HepG2 (cell line): ENCODE measurements around the gene IER5L. TPM values are rescaled to one million over a fixed set of nuclear protein-coding genes. Genes with fewer than 3 reads are reported as not detected.

Experiments used
- EHMT2 ChIP-seq: fragments of 200-600 bp; sonication (generic); IDR thresholded peaks from 2 replicates; pipeline ENCODE4 v1.7.0; 2017; ENCODE audit warnings: antibody characterized with exemption, low read depth, low read length, borderline replicate concordance
- KLF16 ChIP-seq, 2 experiments: sonication (generic) in 1 of 2; formaldehyde crosslinking in 1 of 2; IDR thresholded peaks; 2 replicates each; pipeline versions ENCODE4 v1.6.1 to v1.8.0; 2016 to 2023; ENCODE audit warnings: missing genetic modification reagents in 2 of 2, missing compliant biosample characterization in 1 of 2
- SOX6 ChIP-seq, 2 experiments: fragments of 450-650 bp in 1 of 2; sonication (generic) in 1 of 2; formaldehyde crosslinking in 1 of 2; IDR thresholded peaks; 2 replicates each; pipeline versions ENCODE4 v1.4.0 to v1.6.1; 2017 to 2020; ENCODE audit warnings: antibody characterized with exemption in 1 of 2, mild to moderate bottlenecking in 1 of 2, missing genetic modification reagents in 1 of 2
- ZFY ChIP-seq: sonication (generic); formaldehyde crosslinking; IDR thresholded peaks from 2 replicates; pipeline ENCODE4 v1.4.0; 2020; ENCODE audit warnings: missing genetic modification reagents
- ZNF17 ChIP-seq: sonication (generic); formaldehyde crosslinking; IDR thresholded peaks from 2 replicates; pipeline ENCODE4 v1.5.0; 2020; ENCODE audit warnings: mild to moderate bottlenecking, missing genetic modification reagents
- ZNF264 ChIP-seq: sonication (generic); formaldehyde crosslinking; IDR thresholded peaks from 2 replicates; pipeline ENCODE4 v1.4.0; 2020; ENCODE audit warnings: missing genetic modification reagents
- ZNF607 ChIP-seq: sonication (generic); formaldehyde crosslinking; IDR thresholded peaks from 2 replicates; pipeline ENCODE4 v1.5.1; 2020; ENCODE audit warnings: missing genetic modification reagents, mild to moderate bottlenecking, borderline replicate concordance
- ZNF615 ChIP-seq: sonication (generic); formaldehyde crosslinking; IDR thresholded peaks from 2 replicates; pipeline ENCODE4 v1.5.0; 2020; ENCODE audit warnings: mild to moderate bottlenecking, missing genetic modification reagents, borderline replicate concordance
- ZUFSP ChIP-seq: sonication (generic); formaldehyde crosslinking; IDR thresholded peaks from 2 replicates; pipeline ENCODE4 v1.9.0; 2021; ENCODE audit warnings: missing genetic modification reagents, mild to moderate bottlenecking, borderline replicate concordance
- polyA plus RNA-seq, 8 experiments: library from polyadenylated mRNA; depleted of rRNA in 3 of 8; stranded (reverse) in 7 of 8; unstranded in 1 of 8; fragments of >200 nt; fragmentation: Illumina TruSeq in 4 of 8; extraction: Trizol in 4 of 8; gene quantifications; 2 replicates each; pipeline versions ENCODE4 v1.2.1 to v1.2.3, GENCODE V29; 2011 to 2016; ENCODE audit warnings: low read depth in 4 of 8, missing spikeins in 1 of 8, mixed read lengths in 1 of 8; ENCODE audit not compliant: insufficient read depth in 1 of 8
- total RNA-seq, 5 experiments: library from RNA; depleted of rRNA; stranded (reverse); fragments of >200 nt; fragmentation: Illumina TruSeq; extraction: Trizol; gene quantifications; 2 replicates each; pipeline ENCODE4 v1.2.3, GENCODE V29; 2016; ENCODE audit warnings: low read depth in 1 of 5
- TF ChIP-seq, protein P1 (sequence below): IDR thresholded peaks from 2 replicates; pipeline ENCODE4 v1.6.1; 2016; ENCODE audit warnings: low read depth, borderline replicate concordance
- TF ChIP-seq, protein P2 (sequence below): sonication (generic); formaldehyde crosslinking; IDR thresholded peaks from 2 replicates; pipeline ENCODE4 v1.4.0; 2020; ENCODE audit warnings: missing genetic modification reagents, mild to moderate bottlenecking, borderline replicate concordance
- TF ChIP-seq, protein P3 (sequence below): sonication (generic); formaldehyde crosslinking; IDR thresholded peaks from 2 replicates; pipeline ENCODE4; 2020; ENCODE audit warnings: missing genetic modification reagents, mild to moderate bottlenecking, borderline replicate concordance
- TF ChIP-seq, protein P4 (sequence below): sonication (generic); formaldehyde crosslinking; IDR thresholded peaks from 2 replicates; pipeline ENCODE4 v1.8.1; 2023; ENCODE audit warnings: missing genetic modification reagents, inconsistent platforms, borderline replicate concordance

The IER5L gene
- total and polyA plus RNA-seq, 2 of the 13 experiments (the other 11 are each of a cell fraction or from before 2014, with no cell fraction given), result 1.8 to 3.3 TPM

GRCh38 chr9:129175825-129176633, 2.0 kb downstream of the IER5L start (continued):
- TF ChIP-seq ZUFSP (CRISPR knock-in tag) (no peak), ZNF17 (CRISPR knock-in tag) (no peak), EHMT2 (no peak), ZNF615 (CRISPR knock-in tag) (no peak), ZNF607 (CRISPR knock-in tag) (no peak; the same call in 1 of the 2 replicates), ZNF264 (CRISPR knock-in tag) (0 out of 2 replicates have a peak, but pooled peaks have one; percentile 25), KLF16 (CRISPR knock-in tag; IDR thresholded peaks at IDR 0.05) (peak in 1 of 2 experiments; percentile 66; a peak in 1 of 4 replicates), SOX6 (IDR thresholded peaks at IDR 0.05) (no peak), SOX6 (CRISPR knock-in tag; IDR thresholded peaks at IDR 0.05) (peak; percentile 71), ZFY (CRISPR knock-in tag) (peak; percentile 8; the same call in 1 of the 2 replicates)
- TF ChIP-seq, protein P1, sequence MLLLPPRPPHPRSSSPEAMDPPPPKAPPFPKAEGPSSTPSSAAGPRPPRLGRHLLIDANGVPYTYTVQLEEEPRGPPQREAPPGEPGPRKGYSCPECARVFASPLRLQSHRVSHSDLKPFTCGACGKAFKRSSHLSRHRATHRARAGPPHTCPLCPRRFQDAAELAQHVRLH (CRISPR knock-in tag), result no peak
- TF ChIP-seq, protein P2, sequence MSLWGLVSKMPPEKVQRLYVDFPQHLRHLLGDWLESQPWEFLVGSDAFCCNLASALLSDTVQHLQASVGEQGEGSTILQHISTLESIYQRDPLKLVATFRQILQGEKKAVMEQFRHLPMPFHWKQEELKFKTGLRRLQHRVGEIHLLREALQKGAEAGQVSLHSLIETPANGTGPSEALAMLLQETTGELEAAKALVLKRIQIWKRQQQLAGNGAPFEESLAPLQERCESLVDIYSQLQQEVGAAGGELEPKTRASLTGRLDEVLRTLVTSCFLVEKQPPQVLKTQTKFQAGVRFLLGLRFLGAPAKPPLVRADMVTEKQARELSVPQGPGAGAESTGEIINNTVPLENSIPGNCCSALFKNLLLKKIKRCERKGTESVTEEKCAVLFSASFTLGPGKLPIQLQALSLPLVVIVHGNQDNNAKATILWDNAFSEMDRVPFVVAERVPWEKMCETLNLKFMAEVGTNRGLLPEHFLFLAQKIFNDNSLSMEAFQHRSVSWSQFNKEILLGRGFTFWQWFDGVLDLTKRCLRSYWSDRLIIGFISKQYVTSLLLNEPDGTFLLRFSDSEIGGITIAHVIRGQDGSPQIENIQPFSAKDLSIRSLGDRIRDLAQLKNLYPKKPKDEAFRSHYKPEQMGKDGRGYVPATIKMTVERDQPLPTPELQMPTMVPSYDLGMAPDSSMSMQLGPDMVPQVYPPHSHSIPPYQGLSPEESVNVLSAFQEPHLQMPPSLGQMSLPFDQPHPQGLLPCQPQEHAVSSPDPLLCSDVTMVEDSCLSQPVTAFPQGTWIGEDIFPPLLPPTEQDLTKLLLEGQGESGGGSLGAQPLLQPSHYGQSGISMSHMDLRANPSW (CRISPR knock-in tag), result no peak
- TF ChIP-seq, protein P3, sequence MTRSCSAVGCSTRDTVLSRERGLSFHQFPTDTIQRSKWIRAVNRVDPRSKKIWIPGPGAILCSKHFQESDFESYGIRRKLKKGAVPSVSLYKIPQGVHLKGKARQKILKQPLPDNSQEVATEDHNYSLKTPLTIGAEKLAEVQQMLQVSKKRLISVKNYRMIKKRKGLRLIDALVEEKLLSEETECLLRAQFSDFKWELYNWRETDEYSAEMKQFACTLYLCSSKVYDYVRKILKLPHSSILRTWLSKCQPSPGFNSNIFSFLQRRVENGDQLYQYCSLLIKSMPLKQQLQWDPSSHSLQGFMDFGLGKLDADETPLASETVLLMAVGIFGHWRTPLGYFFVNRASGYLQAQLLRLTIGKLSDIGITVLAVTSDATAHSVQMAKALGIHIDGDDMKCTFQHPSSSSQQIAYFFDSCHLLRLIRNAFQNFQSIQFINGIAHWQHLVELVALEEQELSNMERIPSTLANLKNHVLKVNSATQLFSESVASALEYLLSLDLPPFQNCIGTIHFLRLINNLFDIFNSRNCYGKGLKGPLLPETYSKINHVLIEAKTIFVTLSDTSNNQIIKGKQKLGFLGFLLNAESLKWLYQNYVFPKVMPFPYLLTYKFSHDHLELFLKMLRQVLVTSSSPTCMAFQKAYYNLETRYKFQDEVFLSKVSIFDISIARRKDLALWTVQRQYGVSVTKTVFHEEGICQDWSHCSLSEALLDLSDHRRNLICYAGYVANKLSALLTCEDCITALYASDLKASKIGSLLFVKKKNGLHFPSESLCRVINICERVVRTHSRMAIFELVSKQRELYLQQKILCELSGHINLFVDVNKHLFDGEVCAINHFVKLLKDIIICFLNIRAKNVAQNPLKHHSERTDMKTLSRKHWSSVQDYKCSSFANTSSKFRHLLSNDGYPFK (CRISPR knock-in tag), result no peak
- TF ChIP-seq, protein P4, sequence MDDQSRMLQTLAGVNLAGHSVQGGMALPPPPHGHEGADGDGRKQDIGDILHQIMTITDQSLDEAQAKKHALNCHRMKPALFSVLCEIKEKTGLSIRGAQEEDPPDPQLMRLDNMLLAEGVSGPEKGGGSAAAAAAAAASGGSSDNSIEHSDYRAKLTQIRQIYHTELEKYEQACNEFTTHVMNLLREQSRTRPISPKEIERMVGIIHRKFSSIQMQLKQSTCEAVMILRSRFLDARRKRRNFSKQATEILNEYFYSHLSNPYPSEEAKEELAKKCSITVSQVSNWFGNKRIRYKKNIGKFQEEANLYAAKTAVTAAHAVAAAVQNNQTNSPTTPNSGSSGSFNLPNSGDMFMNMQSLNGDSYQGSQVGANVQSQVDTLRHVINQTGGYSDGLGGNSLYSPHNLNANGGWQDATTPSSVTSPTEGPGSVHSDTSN (CRISPR knock-in tag), result no peak
